HG03139 (cell line): ENCODE data around the gene DCUN1D3.

Experiments used
- ATAC-seq: cut with Tn5 transposase; IDR thresholded peaks from one replicate; pipeline ENCODE4 v1.9.1; 2021; ENCODE audit not compliant: unreplicated experiment

The DCUN1D3 gene

GRCh38 chr16:20889625-20890275 is 10.4 kb downstream of the DCUN1D3 start:
- ATAC-seq: no peak

- no peak for ATAC-seq
Measured at GRCh38 chr16:20887207-20887606, 13.0 kb downstream of the DCUN1D3 start.

- ATAC-seq: no peak
Measured at GRCh38 chr16:20886320-20886719, 13.8 kb downstream of the DCUN1D3 start.

- no peak for ATAC-seq
Measured at GRCh38 chr16:20884240-20884556, 16.0 kb downstream of the DCUN1D3 start.

- no peak for ATAC-seq
Measured at GRCh38 chr16:20883554-20884239, 16.5 kb downstream of the DCUN1D3 start.

GRCh38 chr16:20881503-20881878 is 18.7 kb downstream of the DCUN1D3 start:
- ATAC-seq: no peak

GRCh38 chr16:20880867-20881502 is 19.2 kb downstream of the DCUN1D3 start:
- no peak for ATAC-seq

GRCh38 chr16:20879175-20880040 is 20.8 kb downstream of the DCUN1D3 start:
- no peak for ATAC-seq

- no peak for ATAC-seq
Measured at GRCh38 chr16:20878682-20879147, 21.4 kb downstream of the DCUN1D3 start.

- ATAC-seq: no peak
Measured at GRCh38 chr16:20875355-20875650, 24.9 kb downstream of the DCUN1D3 start.

GRCh38 chr16:20874088-20874581 is 26.0 kb downstream of the DCUN1D3 start:
- no peak for ATAC-seq

GRCh38 chr16:20873331-20873730 is 26.8 kb downstream of the DCUN1D3 start:
- no peak for ATAC-seq

GRCh38 chr16:20871941-20872815 is 28.0 kb downstream of the DCUN1D3 start:
- no peak for ATAC-seq

- no peak for ATAC-seq
Measured at GRCh38 chr16:20871258-20871657, 28.9 kb downstream of the DCUN1D3 start.

- no peak for ATAC-seq
Measured at GRCh38 chr16:20870122-20870820, 29.9 kb downstream of the DCUN1D3 start.

GRCh38 chr16:20868890-20869289 is 31.3 kb downstream of the DCUN1D3 start:
- no peak for ATAC-seq

- ATAC-seq: no peak
Measured at GRCh38 chr16:20867585-20867984, 32.6 kb downstream of the DCUN1D3 start.

- ATAC-seq: no peak
Measured at GRCh38 chr16:20866801-20867200, 33.4 kb downstream of the DCUN1D3 start.

GRCh38 chr16:20866145-20866772 is 33.9 kb downstream of the DCUN1D3 start:
- ATAC-seq: no peak
